Stimulated activated CD4-positive, alpha-beta T cell treated with anti-CD3 and anti-CD28 coated beads, Interleukin-1b, Interleukin-23, amount 100 ng/mL, for 48 hours (primary cell): ENCODE results near the gene SCIMP.
A peak's percentile ranks its signal among the peaks of the same experiment; 100 is the strongest.
"Not testable (repeated sequence)": the region's sequence is repeated elsewhere in the genome, so short reads cannot be mapped to it uniquely, and the experiment has no call there.

Experiments
- DNase-seq: peaks from one replicate; pipeline ENCODE4 v3.0.0-alpha.2; 2020

The SCIMP gene

DNA sequence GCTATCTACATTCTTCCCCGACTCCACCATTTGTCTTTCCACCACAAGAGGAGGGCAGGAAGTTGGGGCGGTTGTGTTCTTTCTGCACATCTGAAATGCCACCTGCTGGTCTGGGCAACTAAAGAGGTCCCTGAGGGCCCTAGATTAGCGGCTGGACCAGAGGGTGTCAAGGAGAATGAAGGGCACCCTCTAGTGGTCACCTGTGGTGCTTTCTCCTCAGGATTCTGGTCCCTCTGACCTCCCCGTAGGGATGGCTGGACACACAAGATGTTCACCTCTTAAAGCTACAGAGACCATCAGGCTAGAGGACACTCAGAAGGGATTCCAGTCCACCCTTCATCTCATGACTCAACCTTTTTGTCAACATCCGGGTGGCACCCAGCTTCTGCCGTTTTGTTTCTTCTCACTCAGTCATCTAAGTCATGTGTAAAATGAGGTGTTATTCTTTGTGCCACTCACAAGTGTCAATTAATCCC, 2.9 kb upstream of the SCIMP start:
- peak; percentile 44 for DNase-seq

DNA sequence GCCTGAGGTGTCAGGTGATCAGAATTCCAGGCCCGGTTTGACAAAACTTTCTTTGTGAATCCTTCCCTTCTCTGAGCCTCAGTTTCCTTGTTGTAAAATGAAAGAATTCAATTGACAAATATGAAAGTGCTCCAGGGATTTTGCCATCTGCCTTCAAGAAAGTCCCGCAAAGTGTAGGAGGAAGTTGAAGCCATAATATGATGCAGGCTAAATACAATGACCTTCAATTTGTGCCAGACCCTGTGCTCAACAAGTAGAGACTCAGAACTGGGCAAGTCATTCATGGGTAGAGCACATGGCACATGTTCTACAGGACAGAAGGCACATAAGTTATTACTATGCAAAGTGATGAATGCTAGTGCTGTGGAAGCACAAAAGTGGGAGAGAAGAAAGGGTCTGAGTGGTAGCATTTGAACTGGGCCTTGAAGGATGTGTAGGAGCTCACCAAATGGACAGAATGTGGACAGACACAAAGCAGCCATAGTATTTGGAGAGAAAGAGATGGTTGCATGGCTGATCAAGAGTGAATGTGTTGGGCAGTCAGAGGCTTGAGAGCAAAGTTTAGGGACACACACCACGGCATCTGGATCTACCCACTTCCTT, 2.4 kb upstream of the SCIMP start:
- no peak for DNase-seq

DNA sequence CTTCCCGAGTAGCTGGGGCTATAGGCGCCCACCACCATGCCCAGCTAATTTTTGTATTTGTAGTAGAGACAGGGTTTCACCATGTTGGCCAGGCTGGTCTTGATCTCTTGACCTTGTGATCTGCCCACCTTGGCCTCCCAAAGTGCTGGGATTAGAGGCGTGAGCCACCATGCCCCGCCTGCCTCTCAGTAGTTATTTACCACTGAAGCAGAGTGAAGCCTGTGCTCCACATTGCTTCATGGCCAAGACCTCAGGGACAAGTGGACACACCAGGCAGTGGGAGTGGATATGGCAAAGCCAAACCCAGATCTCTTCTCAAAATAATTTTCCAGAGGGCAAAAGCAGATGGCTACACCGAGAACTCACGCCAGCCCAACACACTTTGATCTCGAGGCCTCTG, 1.2 kb downstream of the SCIMP start:
- DNase-seq: not testable (repeated sequence)

DNA sequence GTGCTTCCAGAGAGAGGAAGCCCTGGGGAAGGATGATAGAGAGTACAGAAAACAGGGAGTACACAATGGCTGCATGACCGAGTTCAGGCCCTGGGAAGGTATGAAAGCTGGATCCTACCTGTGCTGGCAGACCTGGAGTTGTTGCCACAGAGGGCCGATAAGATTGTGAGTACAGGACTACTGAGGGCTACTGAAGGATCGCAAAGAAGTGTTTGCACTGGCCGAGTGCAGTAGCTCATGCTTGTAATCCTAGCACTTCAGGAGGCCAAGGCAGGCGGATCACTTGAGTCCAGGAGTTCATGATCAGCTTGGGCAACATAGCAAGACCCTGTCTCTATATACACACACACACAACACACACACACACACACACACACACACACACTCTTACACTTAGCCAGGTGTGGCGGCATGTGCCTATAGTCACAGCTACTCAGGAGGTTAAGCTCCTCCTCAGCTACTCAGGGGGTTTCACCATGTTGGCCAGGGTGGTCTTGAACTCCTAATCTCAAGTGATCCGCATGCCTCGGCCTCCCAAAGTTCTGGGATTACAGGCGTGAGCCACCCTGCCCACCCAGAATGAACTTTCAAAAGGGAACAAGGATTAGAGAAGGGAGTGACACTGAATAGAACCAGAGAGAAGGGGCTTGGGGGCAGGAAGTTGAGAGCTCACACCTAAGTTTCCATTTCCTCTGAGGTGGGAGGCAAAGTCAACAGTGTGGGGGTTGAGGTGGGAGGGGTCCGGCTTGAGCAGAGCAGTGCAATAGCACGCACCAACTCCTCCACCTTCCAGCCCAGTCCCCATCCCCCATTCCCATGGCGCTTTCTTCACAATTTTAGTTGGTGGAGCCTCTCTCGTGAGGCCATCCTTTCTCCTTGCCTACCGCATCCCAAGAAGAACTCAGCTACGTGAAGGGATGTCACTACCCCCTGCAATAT, 7.5 kb downstream of the SCIMP start:
- no peak for DNase-seq

DNA sequence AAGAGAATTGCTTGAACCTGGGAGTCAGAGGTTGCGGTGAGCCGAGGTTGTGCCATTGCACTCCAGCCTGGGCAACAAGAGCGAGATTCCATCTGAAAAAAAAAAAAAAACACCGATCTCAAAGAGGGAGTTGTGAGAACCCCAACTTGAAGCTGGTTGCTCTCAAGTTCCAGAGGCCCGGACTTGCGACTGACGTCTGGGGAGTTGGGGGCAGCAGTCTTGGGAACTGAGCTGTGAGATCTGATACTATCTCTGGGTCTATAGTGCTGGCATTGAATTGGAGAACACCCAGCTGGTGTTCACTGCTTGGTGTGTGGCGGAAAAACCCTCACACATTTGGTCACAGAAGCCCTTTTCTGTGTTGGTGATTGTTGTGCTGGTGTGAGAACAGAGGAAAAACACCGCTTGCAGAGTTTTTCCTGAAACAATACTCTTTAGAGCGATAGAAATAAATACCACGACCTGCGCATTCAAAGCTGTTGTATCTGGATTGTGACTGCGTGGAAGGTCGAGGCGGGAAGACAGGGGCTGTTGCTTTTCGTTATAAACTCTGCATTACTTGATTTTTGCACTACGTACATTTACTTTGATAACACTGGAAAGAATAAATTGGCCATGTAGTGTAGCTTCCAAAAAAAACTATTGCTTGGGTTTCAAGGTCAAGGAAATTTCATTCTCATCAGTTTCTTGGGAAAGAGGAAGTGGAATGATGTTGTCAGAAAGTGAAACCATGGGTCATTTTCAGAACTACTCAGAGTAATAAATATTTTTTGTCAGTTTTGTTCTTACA, 8.8 kb downstream of the SCIMP start:
- DNase-seq: no peak

DNA sequence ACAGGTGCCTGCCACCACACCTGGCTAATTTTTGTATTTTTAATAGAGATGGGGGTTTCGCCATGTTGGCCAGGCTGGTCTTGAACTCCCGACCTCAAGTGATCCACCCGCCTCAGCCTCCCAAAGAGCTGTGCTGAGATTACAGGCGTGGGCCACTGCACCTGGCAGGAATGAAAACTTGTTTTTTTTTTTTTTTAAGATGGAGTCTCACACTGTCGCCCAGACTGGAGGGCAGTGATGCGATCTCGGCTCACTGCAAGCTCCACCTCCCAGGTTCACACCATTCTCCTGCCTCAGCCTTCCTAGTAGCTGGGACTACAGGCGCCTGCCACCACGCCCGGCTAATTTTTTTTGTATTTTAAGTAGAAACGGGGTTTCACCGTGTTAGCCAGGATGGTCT, 12.7 kb downstream of the SCIMP start:
- not testable (repeated sequence) for DNase-seq

DNA sequence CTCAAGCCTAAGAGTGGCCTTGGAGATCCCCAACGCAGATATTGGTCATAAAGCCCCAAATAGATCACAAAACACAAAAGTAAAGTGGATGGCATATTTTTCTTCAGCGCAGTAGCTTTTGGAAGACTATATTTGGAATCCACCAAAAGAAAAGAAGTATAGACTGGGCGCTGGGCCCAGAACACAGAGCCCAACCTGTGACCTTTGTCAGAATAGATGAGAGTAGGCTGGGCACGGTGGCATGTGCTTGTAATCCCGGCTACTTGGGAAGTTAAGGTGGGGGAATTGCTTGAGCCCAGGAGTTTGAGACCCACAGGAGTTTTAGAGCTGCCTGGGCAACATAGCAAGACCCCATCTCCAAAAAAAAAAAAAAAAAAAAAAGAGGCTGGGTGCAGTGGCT, 14.6 kb downstream of the SCIMP start:
- DNase-seq: no peak

DNA sequence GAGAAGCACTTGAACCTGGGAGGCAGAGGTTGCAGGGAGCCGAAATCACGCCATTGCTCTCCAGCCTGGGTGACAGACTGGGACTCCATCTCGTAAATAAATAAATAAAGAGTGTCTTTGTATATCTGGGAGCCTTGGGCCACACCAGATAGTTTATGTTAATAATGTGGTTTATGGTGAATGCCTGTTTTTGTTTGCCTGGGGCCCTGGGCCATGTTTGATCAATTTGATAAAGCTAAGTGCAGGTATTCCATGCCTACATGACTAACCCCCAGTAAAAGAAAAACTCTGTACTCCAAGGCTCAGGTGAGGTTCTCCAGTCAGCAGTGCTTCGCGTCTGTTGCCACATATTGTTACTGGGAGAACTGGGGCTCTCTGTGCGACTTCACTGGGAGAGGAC, 15.1 kb downstream of the SCIMP start:
- DNase-seq: no peak

DNA sequence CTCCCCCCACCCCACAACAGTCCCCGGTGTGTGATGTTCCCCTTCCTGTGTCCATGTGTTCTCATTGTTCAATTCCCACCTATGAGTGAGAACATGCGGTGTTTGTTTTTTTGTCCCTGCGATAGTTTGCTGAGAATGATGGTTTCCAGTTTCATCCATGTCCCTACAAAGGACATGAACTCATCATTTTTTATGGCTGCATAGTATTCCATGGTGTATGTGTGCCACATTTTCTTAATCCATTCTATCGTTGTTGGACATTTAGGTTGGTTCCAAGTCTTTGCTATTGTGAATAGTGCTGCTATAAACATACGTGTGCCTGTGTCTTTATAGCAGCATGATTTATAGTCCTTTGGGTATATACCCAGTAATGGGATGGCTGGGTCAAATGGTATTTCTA, 17.1 kb downstream of the SCIMP start:
- not testable (repeated sequence) for DNase-seq

DNA sequence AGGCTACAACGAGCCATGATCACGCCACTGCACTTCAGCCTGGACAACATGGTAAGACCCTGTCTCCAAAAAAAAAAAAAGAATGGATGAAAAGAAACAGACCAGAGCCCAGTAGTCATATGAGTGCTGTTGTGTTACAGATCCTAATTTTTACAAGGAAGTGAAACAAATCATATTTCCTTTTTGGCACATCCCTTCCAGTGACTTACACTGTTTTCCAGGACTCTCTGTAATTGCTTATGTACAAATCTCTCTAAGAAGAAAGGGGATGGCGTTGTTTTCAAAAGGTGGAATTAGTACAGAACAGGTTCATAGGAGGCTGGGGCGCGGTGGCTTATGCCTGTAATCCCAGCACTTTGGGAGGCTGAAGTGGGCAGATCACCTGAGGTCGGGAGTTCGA, 23.2 kb downstream of the SCIMP start:
- DNase-seq: no peak

DNA sequence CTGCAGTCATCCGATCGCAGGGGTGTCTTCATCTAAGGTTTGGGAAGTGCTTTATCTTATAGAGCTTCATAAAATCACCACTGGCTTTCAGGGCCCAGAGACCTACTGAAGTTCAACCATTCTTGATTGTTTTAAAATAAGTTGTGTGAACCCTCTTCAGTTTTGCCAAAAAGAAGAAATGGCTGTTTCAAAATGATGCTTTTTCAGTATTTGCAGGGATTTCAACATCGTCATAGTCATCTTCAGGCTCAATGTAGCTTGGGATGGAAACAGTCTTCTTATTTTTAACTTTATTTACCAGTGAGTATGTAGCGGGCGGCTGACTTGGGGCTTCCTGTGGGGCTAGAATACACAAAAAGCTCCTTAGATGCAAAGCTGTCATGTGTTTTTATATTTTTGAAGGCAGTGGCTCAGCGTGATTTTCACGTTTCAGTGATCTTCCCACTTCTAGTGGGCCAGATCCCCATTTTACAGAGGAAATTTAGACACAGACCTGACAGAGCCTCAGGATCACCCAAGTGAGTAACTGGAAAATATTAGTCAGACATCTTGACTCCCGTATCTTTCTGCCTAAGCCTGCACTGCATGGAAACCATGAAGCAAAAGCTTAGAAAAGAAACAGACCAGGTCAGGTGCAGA, 23.9 kb downstream of the SCIMP start:
- no peak for DNase-seq

DNA sequence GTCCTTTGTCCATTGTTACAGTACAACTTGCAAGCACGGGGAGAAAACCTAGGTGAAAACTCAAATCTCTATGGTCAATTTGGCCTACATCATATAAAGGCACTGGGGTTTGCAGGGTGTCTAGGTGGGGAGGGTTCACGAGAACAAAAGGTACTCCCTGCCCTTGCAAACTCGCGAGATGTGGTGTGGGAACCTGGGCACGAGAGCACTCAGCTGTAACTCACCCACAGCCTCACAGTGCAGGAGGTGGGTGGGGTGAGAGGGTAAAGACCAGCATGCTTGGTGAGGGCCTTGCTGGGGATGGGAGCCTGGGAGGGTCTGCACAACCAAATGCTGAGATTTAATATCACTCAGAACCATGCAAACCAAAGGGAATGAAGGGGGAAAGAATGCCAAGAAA, 24.6 kb downstream of the SCIMP start:
- DNase-seq: no peak

DNA sequence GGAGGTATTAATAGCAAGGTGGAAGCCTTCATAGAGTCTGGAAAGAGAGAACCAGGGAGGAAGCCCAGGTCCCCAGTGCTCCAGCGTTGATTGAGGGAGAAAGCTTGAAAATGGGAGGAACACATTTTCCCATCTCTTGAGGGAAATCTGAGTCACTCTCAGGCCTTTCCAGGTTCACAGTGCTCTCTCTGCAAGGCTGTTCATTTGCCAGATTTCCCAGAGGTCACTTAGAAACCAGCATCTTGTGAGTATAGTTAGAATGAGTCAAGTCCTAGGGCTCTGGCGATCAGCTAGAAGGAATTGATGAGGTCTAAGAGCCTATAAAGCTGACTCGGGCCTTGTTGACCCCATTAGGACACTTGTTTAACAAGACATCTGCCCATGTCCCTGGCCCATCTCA, 25.3 kb downstream of the SCIMP start:
- DNase-seq: no peak

DNA sequence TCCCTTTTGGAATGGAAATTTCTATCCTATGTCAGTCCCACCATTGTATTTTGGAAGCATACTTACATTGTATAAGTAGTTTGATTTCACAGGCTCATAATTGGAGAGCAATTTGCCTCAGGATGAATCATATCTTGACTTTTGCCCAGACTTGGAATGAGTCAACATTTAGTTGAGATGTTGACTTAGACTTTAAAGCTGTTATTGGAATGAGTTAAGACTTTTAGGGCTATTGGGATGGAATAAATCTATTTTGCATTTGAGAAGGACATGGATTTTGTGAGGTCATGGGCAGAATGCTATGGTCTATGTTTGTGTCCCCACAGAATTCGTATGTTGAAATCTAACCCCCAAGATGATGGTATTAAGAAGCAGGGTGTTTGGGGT, 30.8 kb downstream of the SCIMP start:
- no peak for DNase-seq

DNA sequence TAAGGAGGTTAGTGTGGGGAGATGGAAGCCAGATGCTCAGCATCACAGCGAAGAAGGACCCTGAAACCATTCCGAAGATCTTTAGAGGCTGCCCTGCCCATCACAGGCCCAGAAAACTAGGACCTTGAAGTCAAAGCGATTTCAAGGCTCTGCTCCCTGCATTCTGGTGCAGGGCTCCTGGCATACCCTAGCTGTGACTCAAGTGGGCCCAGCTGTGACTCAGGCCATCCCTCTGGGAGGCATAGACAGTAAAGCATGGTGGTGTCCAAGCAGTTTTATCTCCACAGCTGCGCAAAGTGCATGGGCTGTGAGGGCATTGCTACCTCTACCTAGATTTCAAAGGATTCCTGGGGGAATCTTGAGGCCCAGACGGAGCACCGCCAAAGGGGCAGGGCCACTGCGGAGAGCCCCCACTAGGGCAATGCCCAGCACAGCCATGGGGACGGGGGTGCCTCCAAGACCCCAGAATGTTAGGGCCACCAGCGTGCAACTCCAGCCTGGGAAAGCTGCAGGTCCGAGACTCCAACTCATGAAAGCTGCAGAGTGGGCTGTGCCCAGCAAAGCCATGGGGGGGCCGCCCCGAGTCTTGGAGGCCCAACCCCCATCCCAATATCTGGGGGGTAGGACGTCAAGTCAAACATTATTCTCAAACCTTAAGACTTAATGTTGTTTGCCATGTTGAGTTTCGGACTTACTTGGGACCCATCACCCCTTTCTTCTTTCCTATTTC, 31.3 kb downstream of the SCIMP start:
- no peak for DNase-seq

DNA sequence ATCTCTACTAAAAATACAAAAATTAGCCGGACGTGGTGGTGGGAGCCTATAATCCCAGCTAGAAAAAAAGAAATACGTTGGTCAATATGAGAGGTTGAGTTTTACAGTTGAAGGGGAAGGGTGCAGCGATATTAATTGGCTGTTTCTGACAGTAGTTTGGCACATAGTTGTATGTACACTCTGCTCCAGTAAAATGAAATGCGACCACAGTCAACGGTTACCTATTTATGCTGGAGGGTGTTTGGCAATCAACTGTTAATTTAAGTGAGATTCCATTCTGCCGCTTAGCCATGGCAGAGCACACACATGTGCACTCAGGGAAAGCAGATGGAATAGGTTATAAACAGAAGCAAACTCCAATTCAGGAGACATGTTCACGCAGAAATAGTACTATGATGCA, 33.6 kb downstream of the SCIMP start:
- DNase-seq: no peak

DNA sequence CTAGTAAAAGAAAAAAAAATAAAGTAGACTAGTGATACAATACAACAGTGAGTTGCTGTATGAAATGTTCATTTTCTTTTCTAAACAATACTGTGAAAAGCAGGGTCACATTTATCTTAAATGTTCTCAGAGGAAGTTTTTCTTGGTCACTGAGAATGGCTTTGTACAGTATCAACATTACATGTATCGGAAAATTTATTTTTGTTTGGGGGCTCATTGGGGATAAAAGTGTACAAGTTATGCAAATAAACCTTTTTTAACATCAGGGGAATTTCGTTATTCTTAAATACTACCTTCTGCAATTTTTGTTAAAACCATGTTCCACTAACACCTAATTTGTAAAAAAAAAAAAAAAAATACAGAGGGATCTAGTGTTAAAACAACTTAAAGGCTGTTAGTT, 34.3 kb downstream of the SCIMP start:
- no peak for DNase-seq

DNA sequence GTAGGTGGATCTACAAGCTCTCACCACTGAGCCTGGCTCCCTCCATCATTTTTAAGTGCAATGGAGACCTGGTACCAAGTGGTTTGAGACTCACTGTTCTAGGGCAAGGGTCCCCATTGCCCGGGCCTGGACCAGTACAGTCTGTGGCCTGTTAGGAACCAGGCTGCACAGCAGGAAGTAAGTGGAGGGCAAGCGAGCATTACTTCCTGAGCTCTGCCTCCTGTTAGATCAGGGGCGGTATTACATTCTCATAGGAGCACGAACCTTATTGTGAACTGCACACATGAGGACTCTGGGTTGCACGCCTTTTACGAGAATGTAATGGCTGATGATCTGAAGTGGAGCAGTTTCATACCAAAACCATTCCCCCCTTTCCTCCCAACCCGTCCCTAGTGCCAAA, 36.2 kb downstream of the SCIMP start:
- DNase-seq: no peak

DNA sequence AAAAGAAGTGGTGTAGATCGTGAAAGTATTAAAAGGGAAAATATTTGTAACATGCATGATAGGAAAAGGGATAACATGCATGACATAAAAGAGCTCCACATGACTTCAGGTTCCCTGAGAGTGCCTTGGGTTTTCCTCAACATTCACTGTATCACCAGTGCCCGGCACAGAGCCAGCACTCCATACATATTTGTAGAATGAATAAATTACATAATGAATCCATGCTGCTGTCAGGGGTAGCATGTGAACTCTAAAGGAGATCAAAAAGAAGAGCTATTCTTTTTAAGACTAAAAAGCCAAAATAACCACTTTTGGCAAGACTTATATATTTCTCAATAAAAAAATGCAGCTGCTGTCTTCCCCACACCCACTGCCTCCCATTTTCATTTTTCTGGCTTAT, 40.3 kb downstream of the SCIMP start:
- no peak for DNase-seq

DNA sequence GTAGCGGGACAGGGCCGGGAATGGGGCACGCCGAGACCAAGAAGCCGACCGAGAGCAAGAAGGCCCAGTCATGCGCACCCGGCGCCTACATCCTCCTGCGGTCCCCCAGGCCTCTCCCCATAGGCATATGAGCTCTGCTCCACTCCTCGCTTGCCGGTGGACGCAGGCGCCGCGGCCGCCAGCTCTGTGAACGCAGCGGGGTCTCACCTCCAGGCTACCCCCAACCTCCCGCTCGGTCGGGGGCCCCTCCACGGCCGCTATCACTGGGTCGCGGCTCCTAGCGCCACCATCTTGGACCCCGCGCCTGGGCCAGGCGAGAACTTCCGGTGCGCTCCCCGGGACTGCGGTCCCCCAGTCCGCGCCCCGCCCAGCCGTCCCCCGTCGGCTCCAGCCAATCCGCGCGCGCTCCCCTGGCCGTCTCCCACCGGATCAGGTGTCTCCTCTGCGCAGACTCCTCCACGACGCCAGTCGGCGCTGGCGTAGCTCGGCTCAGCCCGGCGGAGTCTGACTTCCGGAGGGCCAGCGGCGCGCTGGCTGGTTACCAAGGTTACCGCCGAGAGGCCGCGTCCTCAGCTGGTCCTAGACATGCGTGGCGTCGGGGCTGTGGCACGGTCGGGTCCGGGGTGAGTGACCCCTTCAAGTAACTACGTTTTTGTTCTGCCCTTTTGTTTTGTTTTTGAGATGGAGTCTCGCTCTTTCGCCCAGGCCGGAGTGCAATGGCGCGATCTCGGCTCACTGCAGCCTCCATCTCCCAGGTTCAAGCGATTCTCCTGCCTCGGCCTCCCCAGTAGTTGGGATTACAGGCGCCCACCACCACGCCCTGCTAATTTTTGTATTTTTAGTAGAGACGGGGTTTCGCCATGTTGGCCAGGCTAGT, 42.9 kb downstream of the SCIMP start, which contains the start of gene ZNF594:
Gene ZNF594, minus strand, starts transcription at position 328 of the 877 bp plus-strand sequence. CDS start 7,612 bp downstream, outside the sequence.
- DNase-seq: peak; percentile 98

DNA sequence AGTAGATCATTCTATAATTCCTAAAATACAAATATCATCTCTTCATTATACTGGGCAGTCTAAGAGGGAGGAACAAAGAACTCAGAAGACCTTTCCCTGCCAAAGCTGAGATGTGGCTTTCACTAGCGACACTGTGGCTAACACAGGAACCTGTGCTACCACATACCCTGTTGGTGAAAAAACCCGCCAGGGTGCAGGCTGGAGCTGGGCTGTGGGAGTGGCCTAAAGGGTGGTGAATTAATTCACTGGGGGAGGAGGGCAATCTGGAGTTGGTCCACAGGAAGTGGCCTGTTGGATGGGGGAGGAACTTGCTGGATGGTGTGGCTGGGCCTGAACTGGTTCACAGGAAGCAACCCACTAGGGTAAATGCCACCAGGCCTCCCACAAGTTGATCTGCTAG, 50.4 kb downstream of the SCIMP start:
- DNase-seq: no peak
